Testis (tissue), 2 donors: ENCODE measurements around the gene RCHY1.

Experiments
- CTCF ChIP-seq, 3 experiments: fragments of 450-650 bp in 2 of 3; fragments of 200-600 bp in 1 of 3; sonication (generic) in 1 of 3; IDR thresholded peaks; one replicate each; pipeline ENCODE4 v1.5.1; 2016 to 2019; ENCODE audit warnings: antibody characterized with exemption in 3 of 3, mild to moderate bottlenecking in 2 of 3, moderate library complexity in 1 of 3
- POLR2A ChIP-seq: fragments of 450-650 bp; IDR thresholded peaks from one replicate; pipeline ENCODE4 v1.6.1; 2017; ENCODE audit warnings: antibody characterized with exemption, mild to moderate bottlenecking, moderate library complexity

- TF ChIP-seq CTCF (IDR thresholded peaks at IDR 0.05) (no peak), POLR2A (no peak)
Observed at GRCh38 chr4:75545526-75545925, 31.3 kb upstream of the RCHY1 start.
